Measurements from ENCODE around the gene NKX1-1.

NKX1-1 gene

GRCh38 chr4:1359976-1360375, 46.3 kb downstream of the NKX1-1 start:
- H3K27ac ChIP-seq (ENCODE audit: low read length): no peak overlapping the region
- H3K4me2 ChIP-seq (ENCODE audit: low read length): no peak overlapping the region
- TF ChIP-seq CTCF (IDR thresholded peaks at IDR 0.05; ENCODE audit: low read depth, low read length) (no peak), EZH2phosphoT487 (IDR thresholded peaks at IDR 0.05; ENCODE audit: low read depth) (no peak)
- H3K9ac ChIP-seq (ENCODE audit: low read length): no peak overlapping the region
- H2AFZ ChIP-seq (ENCODE audit: low read depth, low read length): no peak overlapping the region
- no peaks in the 10 kb centered on the region for H3K27me3 ChIP-seq (ENCODE audit: low read depth, low read length)
- H3K4me3 ChIP-seq (ENCODE audit: low read length): no peak overlapping the region
- H4K20me1 ChIP-seq (ENCODE audit: insufficient read depth, low read length): no peaks in the 10 kb centered on the region
- H3K36me3 ChIP-seq (replicated peaks; ENCODE audit: low read depth, low read length): no peaks in the 10 kb centered on the region
- H3K79me2 ChIP-seq (ENCODE audit: low read length): no peaks in the 10 kb centered on the region
- H3K4me1 ChIP-seq (ENCODE audit: low read length): no peaks in the 10 kb centered on the region
- no peaks in the 10 kb centered on the region for H3K9me3 ChIP-seq (ENCODE audit: insufficient read depth, low read length)

- Histone ChIP-seq H3K27ac (ENCODE audit: low read length) (no peak overlapping the region), H2AFZ (ENCODE audit: low read depth, low read length) (no peak overlapping the region), H3K36me3 (replicated peaks; ENCODE audit: low read depth, low read length) (no peaks in the 10 kb centered on the region), H3K4me2 (ENCODE audit: low read length) (no peak overlapping the region), H3K4me3 (ENCODE audit: low read length) (no peak overlapping the region), H3K79me2 (ENCODE audit: low read length) (no peaks in the 10 kb centered on the region), H3K4me1 (ENCODE audit: low read length) (no peaks in the 10 kb centered on the region), H4K20me1 (ENCODE audit: insufficient read depth, low read length) (no peaks in the 10 kb centered on the region), H3K27me3 (ENCODE audit: low read depth, low read length) (no peaks in the 10 kb centered on the region), H3K9me3 (ENCODE audit: insufficient read depth, low read length) (no peaks in the 10 kb centered on the region), H3K9ac (ENCODE audit: low read length) (no peak overlapping the region)
- TF ChIP-seq CTCF (IDR thresholded peaks at IDR 0.05; ENCODE audit: low read depth, low read length) (no peak), EZH2phosphoT487 (IDR thresholded peaks at IDR 0.05; ENCODE audit: low read depth) (no peak)
Observed at GRCh38 chr4:1359144-1359501, 47.1 kb downstream of the NKX1-1 start.

- Histone ChIP-seq H3K79me2 (ENCODE audit: low read length) (no peaks in the 10 kb centered on the region), H3K27ac (ENCODE audit: low read length) (no peak overlapping the region), H3K9ac (ENCODE audit: low read length) (no peak overlapping the region), H2AFZ (ENCODE audit: low read depth, low read length) (no peak overlapping the region), H3K4me2 (ENCODE audit: low read length) (no peak overlapping the region), H4K20me1 (ENCODE audit: insufficient read depth, low read length) (no peaks in the 10 kb centered on the region), H3K4me1 (ENCODE audit: low read length) (no peaks in the 10 kb centered on the region), H3K36me3 (replicated peaks; ENCODE audit: low read depth, low read length) (no peaks in the 10 kb centered on the region), H3K4me3 (ENCODE audit: low read length) (no peak overlapping the region), H3K9me3 (ENCODE audit: insufficient read depth, low read length) (no peaks in the 10 kb centered on the region), H3K27me3 (ENCODE audit: low read depth, low read length) (no peaks in the 10 kb centered on the region)
- TF ChIP-seq CTCF (IDR thresholded peaks at IDR 0.05; ENCODE audit: low read depth, low read length) (no peak), EZH2phosphoT487 (IDR thresholded peaks at IDR 0.05; ENCODE audit: low read depth) (no peak)
Observed at GRCh38 chr4:1358421-1359143, 47.7 kb downstream of the NKX1-1 start.

- Histone ChIP-seq H4K20me1 (ENCODE audit: insufficient read depth, low read length) (no peaks in the 10 kb centered on the region), H3K27me3 (ENCODE audit: low read depth, low read length) (no peaks in the 10 kb centered on the region), H3K4me2 (ENCODE audit: low read length) (no peak overlapping the region), H3K4me3 (ENCODE audit: low read length) (no peak overlapping the region), H3K79me2 (ENCODE audit: low read length) (no peaks in the 10 kb centered on the region), H3K9ac (ENCODE audit: low read length) (no peak overlapping the region), H3K36me3 (replicated peaks; ENCODE audit: low read depth, low read length) (peaks cover 3% of the 10 kb centered on the region), H2AFZ (ENCODE audit: low read depth, low read length) (no peak overlapping the region), H3K4me1 (ENCODE audit: low read length) (no peaks in the 10 kb centered on the region), H3K9me3 (ENCODE audit: insufficient read depth, low read length) (no peaks in the 10 kb centered on the region), H3K27ac (ENCODE audit: low read length) (no peak overlapping the region)
- TF ChIP-seq CTCF (IDR thresholded peaks at IDR 0.05; ENCODE audit: low read depth, low read length): no peak
- TF ChIP-seq EZH2phosphoT487 (IDR thresholded peaks at IDR 0.05; ENCODE audit: low read depth): no peak
Observed at GRCh38 chr4:1357356-1358248, 48.6 kb downstream of the NKX1-1 start.
